Tibial artery (tissue), 4 donors: ENCODE measurements around the gene TMEM135.

Source experiments
- DNase-seq, 2 donors: peaks; one replicate each; pipeline ENCODE4 v3.0.0-alpha.2; 2019
- H3K27ac ChIP-seq, 2 donors: fragments of 200-600 bp; sonication (generic) in 1 of 2; 1 replicate in 1 of 2; 2 replicates in 1 of 2; pipeline ENCODE4 v1.5.1; 2018 to 2019; ENCODE audit warnings: mild to moderate bottlenecking in 1 of 2
- H3K27me3 ChIP-seq, 2 donors: fragments of 200-600 bp; sonication (generic) in 1 of 2; one replicate each; pipeline versions ENCODE4 v1.5.1 to v1.6.0; 2016 to 2019
- H3K36me3 ChIP-seq, 3 donors: fragments of 200-600 bp; sonication (generic) in 2 of 3; one replicate each; pipeline ENCODE4 v1.5.1; 2016 to 2019; ENCODE audit warnings: mild to moderate bottlenecking in 2 of 3
- H3K4me1 ChIP-seq, 4 donors: fragments of 200-600 bp; sonication (generic) in 2 of 4; 1 replicate in 3 of 4; 2 replicates in 1 of 4; pipeline ENCODE4 v1.5.1; 2016 to 2019
- H3K4me3 ChIP-seq, 2 donors: fragments of 200-600 bp; sonication (generic) in 1 of 2; 1 replicate in 1 of 2; 2 replicates in 1 of 2; pipeline ENCODE4 v1.5.1; 2018 to 2019; ENCODE audit warnings: mild to moderate bottlenecking in 2 of 2
- H3K9me3 ChIP-seq, 3 donors: fragments of 200-600 bp; sonication (generic) in 1 of 3; one replicate each; pipeline ENCODE4 v1.5.1; 2016 to 2019
- CTCF ChIP-seq, 2 experiments: fragments of 200-600 bp in 1 of 2; fragments of 450-650 bp in 1 of 2; IDR thresholded peaks; one replicate each; pipeline ENCODE4 v1.5.1; 2017 to 2019; ENCODE audit warnings: antibody characterized with exemption in 2 of 2, mild to moderate bottlenecking in 1 of 2, moderate library complexity in 1 of 2
- intact Hi-C: fragments of 100-400 bp; cut with DNase I; formaldehyde crosslinking; loops from one replicate; pipeline ENCODE4 v1.15.0; 2023; ENCODE audit warnings: low total_unique reads

Gene TMEM135

GRCh38 chr11:87033561-87033960, 4.2 kb upstream of the TMEM135 start:
- TF ChIP-seq CTCF (IDR thresholded peaks at IDR 0.05), result no peak
- Histone ChIP-seq H3K27ac (no peak overlapping the region), H3K36me3 (no peaks in the 10 kb centered on the region), H3K9me3 (no peaks in the 10 kb centered on the region), H3K4me3 (no peak overlapping the region), H3K4me1 (peaks cover 0 to 11% (median 3%) of the 10 kb centered on the region in 4 donors), H3K27me3 (no peaks in the 10 kb centered on the region)
- intact Hi-C loops, result no loop called here
- no peak for DNase-seq

GRCh38 chr11:87035976-87036583, 1.7 kb upstream of the TMEM135 start:
- H3K9me3 ChIP-seq, result no peaks in the 10 kb centered on the region
- H3K4me1 ChIP-seq, result peaks cover 0 to 30% (median 11%) of the 10 kb centered on the region in 4 donors
- no peak for TF ChIP-seq CTCF (IDR thresholded peaks at IDR 0.05)
- no peaks in the 10 kb centered on the region for H3K27me3 ChIP-seq
- no peak overlapping the region for H3K27ac ChIP-seq
- intact Hi-C loops, result no loop called here
- no peak for DNase-seq
- H3K4me3 ChIP-seq, result no peak overlapping the region
- no peaks in the 10 kb centered on the region for H3K36me3 ChIP-seq

GRCh38 chr11:87036756-87037449, 831 bp upstream of the TMEM135 start:
- no peak for DNase-seq
- Histone ChIP-seq H3K27ac (peak overlapping the region; percentile 77 to 87), H3K27me3 (no peaks in the 10 kb centered on the region), H3K4me3 (peak overlapping the region; percentile 74 to 95), H3K9me3 (no peaks in the 10 kb centered on the region), H3K36me3 (no peaks in the 10 kb centered on the region), H3K4me1 (peaks cover 0 to 39% (median 11%) of the 10 kb centered on the region in 4 donors)
- intact Hi-C loops, result loop anchor here (1.0 kb wide), 1 partner anchor 82 kb away; the partner anchor contains the start of gene FZD4
- TF ChIP-seq CTCF (IDR thresholded peaks at IDR 0.05), result no peak

GRCh38 chr11:87038235-87038977, 672 bp downstream of the TMEM135 start:
- intact Hi-C loops, result no loop called here
- H3K4me3 ChIP-seq, result peak overlapping the region; percentile 74 to 95
- peak overlapping the region; percentile 77 to 87 for H3K27ac ChIP-seq
- H3K4me1 ChIP-seq, result peaks cover 0 to 45% (median 12%) of the 10 kb centered on the region in 4 donors
- no peaks in the 10 kb centered on the region for H3K27me3 ChIP-seq
- H3K36me3 ChIP-seq, result peaks cover 0 to 5% (median 5%) of the 10 kb centered on the region in 3 donors
- H3K9me3 ChIP-seq, result no peaks in the 10 kb centered on the region
- DNase-seq, result no peak
- no peak for TF ChIP-seq CTCF (IDR thresholded peaks at IDR 0.05)

- Histone ChIP-seq H3K4me3 (peak overlapping the region; percentile 74 to 95), H3K9me3 (no peaks in the 10 kb centered on the region), H3K27ac (peak overlapping the region; percentile 77 to 87), H3K4me1 (peaks cover 0 to 45% (median 14%) of the 10 kb centered on the region in 4 donors), H3K27me3 (no peaks in the 10 kb centered on the region), H3K36me3 (peaks cover 0 to 10% (median 7%) of the 10 kb centered on the region in 3 donors)
- peak in 1 of 2 donors; percentile 60 for DNase-seq
- intact Hi-C loops, result no loop called here
- TF ChIP-seq CTCF (IDR thresholded peaks at IDR 0.05), result no peak
These were observed 1.6 kb downstream of the TMEM135 start for GRCh38 chr11:87039371-87039770.
